Tibial artery (tissue), 4 donors: ENCODE data around the gene SLC2A9.

Experiments
- DNase-seq, 2 donors: peaks; one replicate each; pipeline ENCODE4 v3.0.0-alpha.2; 2019
- H3K27ac ChIP-seq, 2 donors: fragments of 200-600 bp; sonication (generic) in 1 of 2; 1 replicate in 1 of 2; 2 replicates in 1 of 2; pipeline ENCODE4 v1.5.1; 2018 to 2019; ENCODE audit warnings: mild to moderate bottlenecking in 1 of 2
- H3K27me3 ChIP-seq, 2 donors: fragments of 200-600 bp; sonication (generic) in 1 of 2; one replicate each; pipeline versions ENCODE4 v1.5.1 to v1.6.0; 2016 to 2019
- H3K36me3 ChIP-seq, 3 donors: fragments of 200-600 bp; sonication (generic) in 2 of 3; one replicate each; pipeline ENCODE4 v1.5.1; 2016 to 2019; ENCODE audit warnings: mild to moderate bottlenecking in 2 of 3
- H3K4me1 ChIP-seq, 4 donors: fragments of 200-600 bp; sonication (generic) in 2 of 4; 1 replicate in 3 of 4; 2 replicates in 1 of 4; pipeline ENCODE4 v1.5.1; 2016 to 2019
- H3K4me3 ChIP-seq, 2 donors: fragments of 200-600 bp; sonication (generic) in 1 of 2; 1 replicate in 1 of 2; 2 replicates in 1 of 2; pipeline ENCODE4 v1.5.1; 2018 to 2019; ENCODE audit warnings: mild to moderate bottlenecking in 2 of 2
- H3K9me3 ChIP-seq, 3 donors: fragments of 200-600 bp; sonication (generic) in 1 of 3; one replicate each; pipeline ENCODE4 v1.5.1; 2016 to 2019
- intact Hi-C: fragments of 100-400 bp; cut with DNase I; formaldehyde crosslinking; loops from one replicate; pipeline ENCODE4 v1.15.0; 2023; ENCODE audit warnings: low total_unique reads
- TF ChIP-seq, protein P1 (sequence below), 2 experiments: fragments of 200-600 bp in 1 of 2; fragments of 450-650 bp in 1 of 2; IDR thresholded peaks; one replicate each; pipeline ENCODE4 v1.5.1; 2017 to 2019; ENCODE audit warnings: antibody characterized with exemption in 2 of 2, mild to moderate bottlenecking in 1 of 2, moderate library complexity in 1 of 2

The SLC2A9 gene

GRCh38 chr4:9816285-9816684 lies 205.0 kb downstream of the SLC2A9 start:
- H3K27me3 ChIP-seq, result no peaks in the 10 kb centered on the region
- no peaks in the 10 kb centered on the region for H3K36me3 ChIP-seq
- no peak overlapping the region for H3K27ac ChIP-seq
- no peaks in the 10 kb centered on the region for H3K4me1 ChIP-seq
- intact Hi-C loops, result no loop called here
- no peaks in the 10 kb centered on the region for H3K9me3 ChIP-seq
- no peak overlapping the region for H3K4me3 ChIP-seq
- TF ChIP-seq, protein P1, sequence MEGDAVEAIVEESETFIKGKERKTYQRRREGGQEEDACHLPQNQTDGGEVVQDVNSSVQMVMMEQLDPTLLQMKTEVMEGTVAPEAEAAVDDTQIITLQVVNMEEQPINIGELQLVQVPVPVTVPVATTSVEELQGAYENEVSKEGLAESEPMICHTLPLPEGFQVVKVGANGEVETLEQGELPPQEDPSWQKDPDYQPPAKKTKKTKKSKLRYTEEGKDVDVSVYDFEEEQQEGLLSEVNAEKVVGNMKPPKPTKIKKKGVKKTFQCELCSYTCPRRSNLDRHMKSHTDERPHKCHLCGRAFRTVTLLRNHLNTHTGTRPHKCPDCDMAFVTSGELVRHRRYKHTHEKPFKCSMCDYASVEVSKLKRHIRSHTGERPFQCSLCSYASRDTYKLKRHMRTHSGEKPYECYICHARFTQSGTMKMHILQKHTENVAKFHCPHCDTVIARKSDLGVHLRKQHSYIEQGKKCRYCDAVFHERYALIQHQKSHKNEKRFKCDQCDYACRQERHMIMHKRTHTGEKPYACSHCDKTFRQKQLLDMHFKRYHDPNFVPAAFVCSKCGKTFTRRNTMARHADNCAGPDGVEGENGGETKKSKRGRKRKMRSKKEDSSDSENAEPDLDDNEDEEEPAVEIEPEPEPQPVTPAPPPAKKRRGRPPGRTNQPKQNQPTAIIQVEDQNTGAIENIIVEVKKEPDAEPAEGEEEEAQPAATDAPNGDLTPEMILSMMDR (IDR thresholded peaks at IDR 0.05), result no peak
- no peak for DNase-seq

- intact Hi-C loops, result no loop called here
- DNase-seq, result no peak
- no peak overlapping the region for H3K27ac ChIP-seq
- TF ChIP-seq, protein P1 (IDR thresholded peaks at IDR 0.05), result no peak
- no peaks in the 10 kb centered on the region for H3K9me3 ChIP-seq
- H3K4me1 ChIP-seq, result no peaks in the 10 kb centered on the region
- no peaks in the 10 kb centered on the region for H3K36me3 ChIP-seq
- H3K4me3 ChIP-seq, result no peak overlapping the region
- H3K27me3 ChIP-seq, result no peaks in the 10 kb centered on the region
These were observed 208.6 kb downstream of the SLC2A9 start for GRCh38 chr4:9812501-9813340.

DNA sequence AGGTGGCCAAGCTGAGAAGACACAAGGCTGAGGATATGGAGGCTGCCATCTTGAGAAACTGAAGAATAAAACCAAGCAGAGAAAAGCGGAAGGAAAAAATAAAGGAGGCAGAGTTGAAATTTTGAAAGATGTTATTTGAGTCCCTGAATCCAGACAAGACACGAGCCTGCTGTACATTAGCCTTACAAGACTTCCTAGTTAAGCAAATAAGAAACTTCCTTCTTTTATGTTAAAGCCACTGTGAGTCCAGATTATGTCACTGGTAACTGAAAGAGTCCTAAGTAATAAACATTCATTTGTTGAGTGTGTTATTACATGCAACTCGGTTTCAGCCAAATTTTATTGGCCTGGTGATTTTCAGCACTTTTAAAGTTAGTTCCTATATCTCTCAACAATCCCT lies 209.5 kb downstream of the SLC2A9 start:
- no peaks in the 10 kb centered on the region for H3K27me3 ChIP-seq
- H3K27ac ChIP-seq, result no peak overlapping the region
- H3K9me3 ChIP-seq, result no peaks in the 10 kb centered on the region
- TF ChIP-seq, protein P1 (IDR thresholded peaks at IDR 0.05), result no peak
- no peaks in the 10 kb centered on the region for H3K4me1 ChIP-seq
- no peak overlapping the region for H3K4me3 ChIP-seq
- no peaks in the 10 kb centered on the region for H3K36me3 ChIP-seq
- DNase-seq, result no peak
- intact Hi-C loops, result no loop called here

DNA sequence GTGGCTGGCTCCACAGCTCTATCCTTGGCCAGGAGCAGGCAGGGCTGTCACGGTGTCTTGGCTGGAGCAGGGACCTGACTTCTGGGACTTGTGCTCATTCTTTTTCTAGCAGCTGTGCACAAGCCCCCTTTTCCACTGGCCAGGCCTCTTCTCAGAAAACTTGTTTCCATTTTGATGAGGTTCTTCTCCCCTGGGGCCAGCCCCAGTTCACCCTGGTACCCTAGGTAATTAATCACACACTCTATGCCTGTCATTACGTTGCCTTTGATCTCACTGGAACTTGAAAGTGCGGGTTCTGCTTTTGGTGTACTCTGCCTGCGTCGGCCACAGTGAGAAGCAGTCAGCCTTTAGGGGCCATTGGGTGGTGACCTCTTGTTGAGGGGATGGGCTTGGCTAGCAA lies 213.2 kb downstream of the SLC2A9 start:
- no peaks in the 10 kb centered on the region for H3K4me1 ChIP-seq
- no peaks in the 10 kb centered on the region for H3K36me3 ChIP-seq
- H3K27ac ChIP-seq, result no peak overlapping the region
- H3K4me3 ChIP-seq, result no peak overlapping the region
- TF ChIP-seq, protein P1 (IDR thresholded peaks at IDR 0.05), result no peak
- no peaks in the 10 kb centered on the region for H3K27me3 ChIP-seq
- no peak for DNase-seq
- intact Hi-C loops, result no loop called here
- no peaks in the 10 kb centered on the region for H3K9me3 ChIP-seq

- H3K27me3 ChIP-seq, result no peaks in the 10 kb centered on the region
- TF ChIP-seq, protein P1 (IDR thresholded peaks at IDR 0.05), result no peak
- H3K36me3 ChIP-seq, result no peaks in the 10 kb centered on the region
- H3K9me3 ChIP-seq, result no peaks in the 10 kb centered on the region
- H3K27ac ChIP-seq, result no peak overlapping the region
- no peak overlapping the region for H3K4me3 ChIP-seq
- DNase-seq, result no peak
- intact Hi-C loops, result no loop called here
- H3K4me1 ChIP-seq, result no peaks in the 10 kb centered on the region
These were observed 216.4 kb downstream of the SLC2A9 start for GRCh38 chr4:9804918-9805317.
